Kidney epithelial cell (primary cell): Measurements from ENCODE around the gene OPHN1. TPM values are rescaled to one million over a fixed set of nuclear protein-coding genes. Genes with fewer than 3 reads are reported as not detected.

Experiments
- DNase-seq: peaks from one replicate; pipeline ENCODE4 v3.0.0-alpha.2; 2010; ENCODE audit warnings: low read depth
- H3K27me3 ChIP-seq: 2 replicates; pipeline ENCODE4 v1.6.0; 2011; ENCODE audit warnings: low read length; ENCODE audit not compliant: control insufficient read depth, insufficient read depth
- H3K36me3 ChIP-seq: 2 replicates; pipeline ENCODE4 v1.5.1; 2011; ENCODE audit warnings: low read length; ENCODE audit not compliant: control insufficient read depth, insufficient read depth
- H3K4me3 ChIP-seq: 2 replicates; pipeline ENCODE4 v1.5.1; 2011; ENCODE audit warnings: low read depth, mild to moderate bottlenecking, control low read depth, low read length
- CTCF ChIP-seq: IDR thresholded peaks from 2 replicates; pipeline ENCODE4 v1.5.1; 2011; ENCODE audit warnings: mild to moderate bottlenecking, moderate library complexity, low read length, control low read depth, inconsistent platforms; ENCODE audit not compliant: insufficient read depth, poor library complexity, severe bottlenecking
- total RNA-seq: library from RNA; depleted of rRNA; stranded (reverse); fragments of >200 nt; gene quantifications from 2 replicates; pipeline ENCODE4 v1.2.3, GENCODE V29; 2015

The OPHN1 gene
- total RNA-seq = 3.1 and 6.9 TPM in 2 replicates

GRCh38 chrX:68433155-68433980, at the start of gene OPHN1:
TSS of gene OPHN1 (minus strand) at chrX:68433495. CDS start at chrX:68433020, 475 bp downstream.
- Histone ChIP-seq H3K27me3 (no peaks in the 10 kb centered on the region), H3K36me3 (no peaks in the 10 kb centered on the region), H3K4me3 (peak within 1 kb of the TSS; percentile 57)
- no peak for TF ChIP-seq CTCF
- no peak for DNase-seq

GRCh38 chrX:68480969-68481368, 47.7 kb upstream of the OPHN1 start:
- Histone ChIP-seq H3K27me3 (no peaks in the 10 kb centered on the region), H3K4me3 (no peak overlapping the region), H3K36me3 (no peaks in the 10 kb centered on the region)
- no peak for DNase-seq
- no peak for TF ChIP-seq CTCF

GRCh38 chrX:68464796-68465195, 31.5 kb upstream of the OPHN1 start:
- H3K36me3 ChIP-seq = no peaks in the 10 kb centered on the region
- DNase-seq = no peak
- no peaks in the 10 kb centered on the region for H3K27me3 ChIP-seq
- no peak for TF ChIP-seq CTCF
- no peak overlapping the region for H3K4me3 ChIP-seq

GRCh38 chrX:68463880-68464279, 30.6 kb upstream of the OPHN1 start:
- DNase-seq = no peak
- no peak overlapping the region for H3K4me3 ChIP-seq
- H3K36me3 ChIP-seq = no peaks in the 10 kb centered on the region
- H3K27me3 ChIP-seq = no peaks in the 10 kb centered on the region
- TF ChIP-seq CTCF = no peak

GRCh38 chrX:68462653-68463052, 29.4 kb upstream of the OPHN1 start:
- no peak for DNase-seq
- H3K4me3 ChIP-seq = no peak overlapping the region
- peak; percentile 33 for TF ChIP-seq CTCF
- H3K36me3 ChIP-seq = no peaks in the 10 kb centered on the region
- no peaks in the 10 kb centered on the region for H3K27me3 ChIP-seq

GRCh38 chrX:68462197-68462596, 28.9 kb upstream of the OPHN1 start:
- Histone ChIP-seq H3K27me3 (no peaks in the 10 kb centered on the region), H3K4me3 (no peak overlapping the region), H3K36me3 (no peaks in the 10 kb centered on the region)
- DNase-seq = no peak
- TF ChIP-seq CTCF = no peak
